Activated T-cell treated with anti-CD3 and anti-CD28 coated beads, Interleukin-2, amount 50 U/mL, for 4 hours (primary cell): ENCODE measurements around the gene PPBP. TPM values are rescaled to one million over a fixed set of nuclear protein-coding genes. Genes with fewer than 3 reads are reported as not detected.
"Not testable (repeated sequence)": the region's sequence is repeated elsewhere in the genome, so short reads cannot be mapped to it uniquely, and the experiment has no call there.

Source experiments
- ATAC-seq, 2 donors: fragments of 200-7000 bp; cut with Tn5 transposase; one replicate each; pipeline ENCODE4 v1.10.0; 2021
- DNase-seq: peaks from one replicate; pipeline ENCODE4 v3.0.0-alpha.2; 2020
- H3K27me3 Mint-ChIP-seq: one replicate; pipeline ENCODE4 v1.8.0; 2021; ENCODE audit warnings: low read depth, mixed read lengths
- H3K36me3 Mint-ChIP-seq: one replicate; pipeline ENCODE4 v1.8.0; 2022; ENCODE audit warnings: mixed read lengths; ENCODE audit not compliant: insufficient read depth
- H3K4me1 Mint-ChIP-seq: one replicate; pipeline ENCODE4 v1.8.0; 2021; ENCODE audit warnings: low read depth, mixed read lengths
- H3K4me3 Mint-ChIP-seq: one replicate; pipeline ENCODE4 v1.8.0; 2021; ENCODE audit warnings: mild to moderate bottlenecking, moderate library complexity, mixed read lengths
- H3K9me3 Mint-ChIP-seq: one replicate; pipeline ENCODE4 v1.8.0; 2021; ENCODE audit warnings: mixed read lengths
- total RNA-seq, 3 donors: library from RNA; stranded (reverse); gene quantifications; one replicate each; pipeline ENCODE4 v1.2.1, GENCODE V29; 2021

Gene PPBP
- total RNA-seq, 3 donors from 2014 or later = not detected

- H3K36me3 Mint-ChIP-seq, H3K9me3 Mint-ChIP-seq, H3K4me3 Mint-ChIP-seq, ATAC-seq, DNase-seq, H3K4me1 Mint-ChIP-seq, H3K27me3 Mint-ChIP-seq: not testable (repeated sequence)
Observed at GRCh38 chr4:73981175-73981574, 6.8 kb downstream of the PPBP start.

GRCh38 chr4:73979407-73979957 is 8.5 kb downstream of the PPBP start:
- no peaks in the 10 kb centered on the region for H3K4me1 Mint-ChIP-seq
- H3K27me3 Mint-ChIP-seq = peaks cover 5% of the 10 kb centered on the region
- no peaks in the 10 kb centered on the region for H3K36me3 Mint-ChIP-seq
- ATAC-seq = no peak
- H3K9me3 Mint-ChIP-seq = peaks cover 7% of the 10 kb centered on the region
- DNase-seq = no peak
- no peak overlapping the region for H3K4me3 Mint-ChIP-seq

- ATAC-seq (no peak), DNase-seq (no peak)
- H3K4me1 Mint-ChIP-seq = no peaks in the 10 kb centered on the region
- H3K27me3 Mint-ChIP-seq = peaks cover 5% of the 10 kb centered on the region
- H3K9me3 Mint-ChIP-seq = peaks cover 8% of the 10 kb centered on the region
- no peaks in the 10 kb centered on the region for H3K36me3 Mint-ChIP-seq
- no peak overlapping the region for H3K4me3 Mint-ChIP-seq
Observed at GRCh38 chr4:73978886-73979285, 9.1 kb downstream of the PPBP start.

GRCh38 chr4:73976716-73977115 is 11.3 kb downstream of the PPBP start:
- H3K9me3 Mint-ChIP-seq = peaks cover 22% of the 10 kb centered on the region
- H3K4me3 Mint-ChIP-seq = no peak overlapping the region
- no peaks in the 10 kb centered on the region for H3K4me1 Mint-ChIP-seq
- ATAC-seq (no peak), DNase-seq (no peak)
- peaks cover 5% of the 10 kb centered on the region for H3K27me3 Mint-ChIP-seq
- H3K36me3 Mint-ChIP-seq = no peaks in the 10 kb centered on the region

- H3K4me3 Mint-ChIP-seq = no peak overlapping the region
- peaks cover 4% of the 10 kb centered on the region for H3K27me3 Mint-ChIP-seq
- H3K4me1 Mint-ChIP-seq = no peaks in the 10 kb centered on the region
- H3K9me3 Mint-ChIP-seq = peaks cover 26% of the 10 kb centered on the region
- no peak for ATAC-seq
- no peaks in the 10 kb centered on the region for H3K36me3 Mint-ChIP-seq
- no peak for DNase-seq
Observed at GRCh38 chr4:73976217-73976616, 11.8 kb downstream of the PPBP start.

- H3K36me3 Mint-ChIP-seq = no peaks in the 10 kb centered on the region
- H3K4me1 Mint-ChIP-seq = no peaks in the 10 kb centered on the region
- H3K27me3 Mint-ChIP-seq = no peaks in the 10 kb centered on the region
- no peak for DNase-seq
- peaks cover 35% of the 10 kb centered on the region for H3K9me3 Mint-ChIP-seq
- H3K4me3 Mint-ChIP-seq = no peak overlapping the region
- ATAC-seq = no peak
Observed at GRCh38 chr4:73974352-73974751, 13.6 kb downstream of the PPBP start.

GRCh38 chr4:73970945-73971344 is 17.0 kb downstream of the PPBP start:
- no peaks in the 10 kb centered on the region for H3K27me3 Mint-ChIP-seq
- ATAC-seq (no peak), DNase-seq (no peak)
- H3K4me1 Mint-ChIP-seq = no peaks in the 10 kb centered on the region
- H3K9me3 Mint-ChIP-seq = peaks cover 39% of the 10 kb centered on the region
- H3K36me3 Mint-ChIP-seq = no peaks in the 10 kb centered on the region
- H3K4me3 Mint-ChIP-seq = no peak overlapping the region

- no peaks in the 10 kb centered on the region for H3K27me3 Mint-ChIP-seq
- no peaks in the 10 kb centered on the region for H3K4me1 Mint-ChIP-seq
- H3K4me3 Mint-ChIP-seq = no peak overlapping the region
Observed at GRCh38 chr4:73970011-73970410, 18.0 kb downstream of the PPBP start.

GRCh38 chr4:73967866-73968265 is 20.1 kb downstream of the PPBP start:
- no peaks in the 10 kb centered on the region for H3K36me3 Mint-ChIP-seq
- H3K4me3 Mint-ChIP-seq = no peak overlapping the region
- no peak for ATAC-seq
- H3K9me3 Mint-ChIP-seq = peaks cover 35% of the 10 kb centered on the region
- no peaks in the 10 kb centered on the region for H3K27me3 Mint-ChIP-seq
- no peak for DNase-seq
- H3K4me1 Mint-ChIP-seq = no peaks in the 10 kb centered on the region

More at GRCh38 chr4:73970011-73970410, 18.0 kb downstream of the PPBP start:
- peaks cover 37% of the 10 kb centered on the region for H3K9me3 Mint-ChIP-seq
- DNase-seq = no peak
- H3K36me3 Mint-ChIP-seq = no peaks in the 10 kb centered on the region
- ATAC-seq = no peak

GRCh38 chr4:73964862-73965611 is 23.0 kb downstream of the PPBP start:
- H3K36me3 Mint-ChIP-seq = no peaks in the 10 kb centered on the region
- no peak overlapping the region for H3K4me3 Mint-ChIP-seq
- H3K9me3 Mint-ChIP-seq = peaks cover 37% of the 10 kb centered on the region
- no peak for DNase-seq
- no peaks in the 10 kb centered on the region for H3K27me3 Mint-ChIP-seq
- H3K4me1 Mint-ChIP-seq = no peaks in the 10 kb centered on the region
- no peak for ATAC-seq

- no peak for DNase-seq
- no peak for ATAC-seq
- H3K4me1 Mint-ChIP-seq = no peaks in the 10 kb centered on the region
- no peaks in the 10 kb centered on the region for H3K27me3 Mint-ChIP-seq
- H3K4me3 Mint-ChIP-seq = no peak overlapping the region
- peaks cover 38% of the 10 kb centered on the region for H3K9me3 Mint-ChIP-seq
- H3K36me3 Mint-ChIP-seq = no peaks in the 10 kb centered on the region
Observed at GRCh38 chr4:73962724-73963123, 25.3 kb downstream of the PPBP start.

- peaks cover 38% of the 10 kb centered on the region for H3K9me3 Mint-ChIP-seq
- not testable (repeated sequence) for ATAC-seq, H3K36me3 Mint-ChIP-seq, H3K4me3 Mint-ChIP-seq, DNase-seq, H3K4me1 Mint-ChIP-seq, H3K27me3 Mint-ChIP-seq
Observed at GRCh38 chr4:73959041-73959440, 28.9 kb downstream of the PPBP start.

- H3K4me1 Mint-ChIP-seq = no peaks in the 10 kb centered on the region
- peaks cover 7% of the 10 kb centered on the region for H3K9me3 Mint-ChIP-seq
- H3K27me3 Mint-ChIP-seq = no peaks in the 10 kb centered on the region
- no peaks in the 10 kb centered on the region for H3K36me3 Mint-ChIP-seq
- ATAC-seq (no peak), DNase-seq (no peak)
- H3K4me3 Mint-ChIP-seq = no peak overlapping the region
Observed at GRCh38 chr4:73952352-73952751, 35.6 kb downstream of the PPBP start.

GRCh38 chr4:73950376-73950920 is 37.5 kb downstream of the PPBP start:
- not testable (repeated sequence) for ATAC-seq, H3K36me3 Mint-ChIP-seq, H3K9me3 Mint-ChIP-seq, H3K4me3 Mint-ChIP-seq, H3K4me1 Mint-ChIP-seq, H3K27me3 Mint-ChIP-seq, DNase-seq
